Measurements from ENCODE around the gene ZCRB1.
"Not testable (repeated sequence)": the region's sequence is repeated elsewhere in the genome, so short reads cannot be mapped to it uniquely, and the experiment has no call there.

Gene ZCRB1

DNA sequence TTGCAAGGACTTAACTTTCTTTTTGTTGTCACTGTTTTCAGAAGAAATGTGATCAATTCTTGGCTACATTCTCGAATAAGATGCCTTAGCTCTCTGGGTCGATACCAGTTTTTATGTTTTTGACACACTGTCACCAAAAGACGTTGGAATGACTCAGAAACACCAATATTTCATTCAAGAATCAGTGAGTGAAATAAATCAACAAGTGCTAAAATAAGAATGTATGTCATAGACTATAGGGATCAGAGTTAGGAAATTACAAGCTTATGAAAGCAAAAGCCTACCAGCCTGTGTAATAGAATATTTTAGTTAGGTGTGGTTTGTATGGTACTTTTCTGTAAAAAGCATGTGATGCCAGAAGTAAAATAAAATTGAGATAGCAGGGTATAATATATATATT is 17.8 kb upstream of the ZCRB1 start:
- TF ChIP-seq, protein P1, sequence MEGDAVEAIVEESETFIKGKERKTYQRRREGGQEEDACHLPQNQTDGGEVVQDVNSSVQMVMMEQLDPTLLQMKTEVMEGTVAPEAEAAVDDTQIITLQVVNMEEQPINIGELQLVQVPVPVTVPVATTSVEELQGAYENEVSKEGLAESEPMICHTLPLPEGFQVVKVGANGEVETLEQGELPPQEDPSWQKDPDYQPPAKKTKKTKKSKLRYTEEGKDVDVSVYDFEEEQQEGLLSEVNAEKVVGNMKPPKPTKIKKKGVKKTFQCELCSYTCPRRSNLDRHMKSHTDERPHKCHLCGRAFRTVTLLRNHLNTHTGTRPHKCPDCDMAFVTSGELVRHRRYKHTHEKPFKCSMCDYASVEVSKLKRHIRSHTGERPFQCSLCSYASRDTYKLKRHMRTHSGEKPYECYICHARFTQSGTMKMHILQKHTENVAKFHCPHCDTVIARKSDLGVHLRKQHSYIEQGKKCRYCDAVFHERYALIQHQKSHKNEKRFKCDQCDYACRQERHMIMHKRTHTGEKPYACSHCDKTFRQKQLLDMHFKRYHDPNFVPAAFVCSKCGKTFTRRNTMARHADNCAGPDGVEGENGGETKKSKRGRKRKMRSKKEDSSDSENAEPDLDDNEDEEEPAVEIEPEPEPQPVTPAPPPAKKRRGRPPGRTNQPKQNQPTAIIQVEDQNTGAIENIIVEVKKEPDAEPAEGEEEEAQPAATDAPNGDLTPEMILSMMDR (IDR thresholded peaks at IDR 0.05; ENCODE audit: low read length, missing control alignments) = no peak
- no peak for DNase-seq (ENCODE audit: low read depth)
- H3K4me3 ChIP-seq (replicated peaks; ENCODE audit: low read depth, low read length) = no peak overlapping the region

DNA sequence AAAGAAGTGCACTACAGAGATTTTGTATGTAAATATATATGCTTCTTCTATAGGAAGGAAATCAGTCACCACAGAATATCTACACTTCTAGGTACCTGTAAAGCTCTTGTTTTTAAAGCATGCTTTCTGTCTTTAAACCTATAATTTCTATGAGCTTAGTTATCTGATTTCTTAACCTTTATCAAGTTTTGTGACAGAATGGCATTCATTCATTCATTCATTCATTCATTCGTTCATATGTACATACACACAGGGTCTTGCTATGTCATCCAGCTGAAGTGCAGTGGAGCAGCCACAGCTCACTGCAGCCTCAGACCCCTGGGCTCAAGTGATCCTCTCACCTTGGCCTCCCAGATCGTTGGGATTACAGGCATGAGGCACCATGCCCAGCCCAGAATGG is 16.1 kb upstream of the ZCRB1 start:
- TF ChIP-seq, protein P1 (IDR thresholded peaks at IDR 0.05; ENCODE audit: low read length, missing control alignments) = no peak
- no peak overlapping the region for H3K4me3 ChIP-seq (replicated peaks; ENCODE audit: low read depth, low read length)
- no peak for DNase-seq (ENCODE audit: low read depth)

DNA sequence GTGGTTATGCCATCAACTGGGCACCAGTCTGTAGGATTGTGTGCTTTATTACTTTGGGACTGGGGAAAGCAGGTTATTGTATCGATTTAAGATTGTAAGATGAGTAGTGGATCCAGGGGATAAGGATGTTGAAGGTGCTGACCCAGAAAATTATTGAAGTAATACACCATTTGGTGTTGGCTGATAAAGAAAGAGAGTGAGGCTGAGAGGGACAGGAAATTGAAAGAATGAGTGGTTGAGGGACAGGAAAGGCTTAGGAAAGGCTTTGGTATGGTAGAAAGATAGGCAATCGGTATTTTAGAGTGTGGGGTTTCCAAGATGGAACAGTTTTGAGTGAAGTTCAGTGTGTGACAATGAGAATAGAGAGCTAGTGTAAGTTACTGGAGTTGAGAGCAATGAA is 12.4 kb upstream of the ZCRB1 start:
- no peak overlapping the region for H3K4me3 ChIP-seq (replicated peaks; ENCODE audit: low read depth, low read length)
- TF ChIP-seq, protein P1 (IDR thresholded peaks at IDR 0.05; ENCODE audit: low read length, missing control alignments) = no peak
- no peak for DNase-seq (ENCODE audit: low read depth)

DNA sequence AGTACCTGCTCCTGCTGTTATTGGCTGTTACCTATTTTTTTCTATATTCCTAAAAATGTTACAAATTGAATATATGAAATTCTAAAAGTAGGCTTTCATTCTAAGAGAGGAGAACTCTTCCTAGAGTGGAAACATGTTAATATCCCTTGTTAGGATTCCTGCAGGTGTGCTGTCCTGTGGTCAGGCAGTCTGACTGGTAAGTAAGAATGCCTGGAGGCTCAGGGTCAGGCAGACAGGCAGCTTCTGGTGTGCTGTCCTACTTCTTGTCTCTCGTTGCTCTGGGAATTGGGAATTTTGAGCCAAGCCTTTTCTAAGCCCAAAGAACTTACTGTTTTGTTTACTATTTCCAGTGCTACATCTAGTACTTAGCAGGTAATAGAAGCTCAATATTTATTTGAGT is 10.4 kb upstream of the ZCRB1 start:
- TF ChIP-seq, protein P1 (IDR thresholded peaks at IDR 0.05; ENCODE audit: low read length, missing control alignments) = no peak
- DNase-seq (ENCODE audit: low read depth) = no peak
- no peak overlapping the region for H3K4me3 ChIP-seq (replicated peaks; ENCODE audit: low read depth, low read length)

DNA sequence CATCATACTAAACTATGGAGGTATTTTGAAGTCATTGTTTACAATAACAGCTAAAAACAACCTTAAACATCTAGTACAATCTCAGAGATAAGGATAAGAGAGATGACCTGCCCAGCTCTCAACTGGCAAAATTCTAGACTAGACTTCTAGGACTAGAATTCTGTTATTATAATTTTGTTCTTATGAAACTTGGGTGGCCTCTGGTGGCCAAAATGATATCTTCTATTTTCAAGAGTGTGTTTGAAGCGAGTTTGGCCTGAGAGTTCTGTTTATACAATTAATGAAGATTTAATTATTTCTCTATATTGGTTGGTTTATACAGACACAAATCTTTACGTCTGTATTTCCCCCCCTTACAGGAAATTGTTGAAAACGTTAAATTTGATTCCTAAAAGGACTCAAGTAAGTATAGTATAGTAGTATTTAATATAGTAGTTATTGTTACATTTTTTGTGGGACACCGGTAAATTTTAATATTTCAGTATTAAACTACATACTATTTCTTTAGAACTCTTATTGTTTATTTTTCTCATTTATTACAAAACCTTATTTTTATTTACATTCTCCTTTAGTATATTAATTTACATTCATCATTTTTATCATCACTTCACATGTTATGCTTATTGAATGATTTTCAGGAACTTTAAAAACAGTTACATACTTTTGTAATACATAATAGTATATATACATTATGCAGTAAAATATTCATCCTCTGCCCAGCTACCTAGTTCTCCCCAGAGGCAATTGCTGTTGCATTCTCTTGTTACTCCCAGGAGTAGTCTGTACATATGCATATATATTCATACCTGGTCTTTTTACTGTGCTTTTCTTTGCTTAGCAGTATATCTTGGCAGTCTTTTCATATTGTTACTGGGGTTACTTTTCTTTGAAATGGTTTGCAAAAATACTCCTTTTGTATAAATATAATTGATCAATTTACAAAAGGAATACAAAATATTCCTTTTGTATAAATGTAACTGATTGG is 6.7 kb upstream of the ZCRB1 start:
- peak; percentile 68 for DNase-seq (ENCODE audit: low read depth)

DNA sequence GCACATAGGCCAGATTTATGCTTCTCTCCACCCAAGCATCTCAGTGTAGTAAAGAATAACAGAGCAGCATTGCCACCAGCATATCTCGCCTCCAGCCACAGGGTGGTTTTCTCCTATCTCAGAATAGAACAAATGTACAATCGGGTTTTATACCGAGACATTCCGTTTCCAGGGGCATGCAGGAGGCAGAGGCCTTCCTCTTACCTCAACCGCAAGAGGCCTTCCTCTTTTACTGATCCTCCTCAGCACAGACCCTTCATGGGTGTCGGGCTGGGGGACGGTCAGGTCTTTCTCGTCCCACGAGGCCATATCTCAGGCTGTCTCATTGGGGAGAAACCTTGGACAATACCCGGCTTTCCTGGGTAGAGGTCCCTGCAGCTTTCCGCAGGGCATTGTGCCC is 4.2 kb upstream of the ZCRB1 start:
- H3K4me3 ChIP-seq (replicated peaks; ENCODE audit: low read depth, low read length); DNase-seq (ENCODE audit: low read depth): not testable (repeated sequence)

More for the DNA sequence above, 6.7 kb upstream of the ZCRB1 start:
- H3K4me3 ChIP-seq (replicated peaks; ENCODE audit: low read depth, low read length) = no peak overlapping the region
- TF ChIP-seq, protein P1 (IDR thresholded peaks at IDR 0.05; ENCODE audit: low read length, missing control alignments) = peak; percentile 58

DNA sequence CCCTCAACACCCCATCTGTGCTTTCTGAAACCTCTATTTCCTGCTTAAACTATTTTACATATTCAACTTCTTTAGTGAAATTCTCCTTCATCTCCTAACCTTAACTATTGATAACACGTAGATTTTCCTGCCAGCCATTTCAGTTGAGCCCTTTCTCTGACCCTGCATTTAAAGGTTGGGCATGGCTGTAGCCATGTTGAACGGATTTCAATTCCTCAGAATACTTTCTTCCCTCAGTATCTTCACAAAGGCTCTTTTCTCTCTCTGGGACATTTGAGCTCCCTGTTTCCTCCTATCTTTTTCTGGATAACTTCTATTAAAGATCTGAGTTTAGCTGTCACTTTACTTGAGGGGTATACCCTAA is 1.3 kb upstream of the ZCRB1 start:
- no peak for DNase-seq (ENCODE audit: low read depth)
- TF ChIP-seq, protein P1 (IDR thresholded peaks at IDR 0.05; ENCODE audit: low read length, missing control alignments) = no peak
- H3K4me3 ChIP-seq (replicated peaks; ENCODE audit: low read depth, low read length) = peak overlapping the region; percentile 82

Data from fibroblast of pulmonary artery (primary cell).